ACHN (cell line): Measurements from ENCODE around the gene MAPKAPK2.
A peak's percentile ranks its signal among the peaks of the same experiment; 100 is the strongest.

Source experiments
- DNase-seq: peaks from one replicate; pipeline ENCODE4 v3.0.0-alpha.2; 2015
- in situ Hi-C: cut with HindIII; loops from 2 replicates; pipeline ENCODE4 v1.10.0; 2017; ENCODE audit warnings: low sequenced_read_pairs, low pct_ligation_motif_present, low pct_unique_long_range_greater_than_20kb

Gene MAPKAPK2

GRCh38 chr1:206729507-206729906, 44.8 kb downstream of the MAPKAPK2 start:
- in situ Hi-C loops = no loop called here
- DNase-seq = no peak

GRCh38 chr1:206732508-206732907, 47.8 kb downstream of the MAPKAPK2 start:
- in situ Hi-C loops = no loop called here
- no peak for DNase-seq

GRCh38 chr1:206732992-206733391, 48.3 kb downstream of the MAPKAPK2 start:
- in situ Hi-C loops = no loop called here
- DNase-seq = no peak

GRCh38 chr1:206734499-206735142, 49.9 kb downstream of the MAPKAPK2 start:
- in situ Hi-C loops = no loop called here
- peak; percentile 53 for DNase-seq

- in situ Hi-C loops = no loop called here
- DNase-seq = no peak
These were observed 50.9 kb downstream of the MAPKAPK2 start for GRCh38 chr1:206735553-206736031.

- in situ Hi-C loops = no loop called here
- no peak for DNase-seq
These were observed 52.4 kb downstream of the MAPKAPK2 start for GRCh38 chr1:206736878-206737728.

- in situ Hi-C loops = no loop called here
- no peak for DNase-seq
These were observed 53.1 kb downstream of the MAPKAPK2 start for GRCh38 chr1:206737729-206738201.

- peak; percentile 39 for DNase-seq
- in situ Hi-C loops = no loop called here
These were observed 54.0 kb downstream of the MAPKAPK2 start for GRCh38 chr1:206738370-206739366.

- DNase-seq = no peak
- in situ Hi-C loops = no loop called here
These were observed 54.8 kb downstream of the MAPKAPK2 start for GRCh38 chr1:206739411-206740076.

GRCh38 chr1:206741142-206741701, 56.5 kb downstream of the MAPKAPK2 start:
- in situ Hi-C loops = no loop called here
- no peak for DNase-seq

GRCh38 chr1:206742719-206743383, 58.1 kb downstream of the MAPKAPK2 start:
- in situ Hi-C loops = no loop called here
- no peak for DNase-seq

GRCh38 chr1:206744683-206745082, 60.0 kb downstream of the MAPKAPK2 start:
- no peak for DNase-seq
- in situ Hi-C loops = no loop called here

GRCh38 chr1:206745301-206745700, 60.6 kb downstream of the MAPKAPK2 start:
- DNase-seq = no peak
- in situ Hi-C loops = no loop called here

- in situ Hi-C loops = no loop called here
- no peak for DNase-seq
These were observed 63.8 kb downstream of the MAPKAPK2 start for GRCh38 chr1:206748348-206749030.

- DNase-seq = no peak
- in situ Hi-C loops = no loop called here
These were observed 67.2 kb downstream of the MAPKAPK2 start for GRCh38 chr1:206751891-206752290.

GRCh38 chr1:206752481-206752880, 67.8 kb downstream of the MAPKAPK2 start:
- in situ Hi-C loops = no loop called here
- DNase-seq = no peak

GRCh38 chr1:206753141-206753540, 68.4 kb downstream of the MAPKAPK2 start:
- no peak for DNase-seq
- in situ Hi-C loops = no loop called here
